ENCODE data around the gene GABRA6. TPM values are rescaled to one million over a fixed set of nuclear protein-coding genes. Genes with fewer than 3 reads are reported as not detected.
"Not testable (repeated sequence)": the region's sequence is repeated elsewhere in the genome, so short reads cannot be mapped to it uniquely, and the experiment has no call there.

Gene GABRA6
- polyA plus RNA-seq (2013): not detected

DNA sequence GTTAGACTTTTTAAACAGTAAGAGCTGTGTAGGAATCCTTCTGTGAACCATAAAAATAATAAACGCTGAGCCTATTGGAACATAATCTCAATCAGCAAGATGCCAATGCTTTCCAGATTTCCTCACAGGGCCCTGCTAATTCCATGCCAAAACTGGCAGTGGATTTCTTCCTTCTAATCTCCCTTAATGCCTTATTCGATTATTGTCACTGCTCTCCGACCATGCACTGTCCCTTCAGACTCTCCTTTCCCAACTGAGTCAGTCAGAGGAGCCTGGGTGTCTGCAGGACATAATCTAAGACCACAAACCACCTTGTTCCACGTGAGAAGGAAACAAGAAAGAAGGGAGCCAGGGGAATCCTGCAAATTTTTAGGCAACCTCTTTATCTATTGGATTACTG, at the start of gene GABRA6:
TSS of gene GABRA6 (plus strand) at position 261 of the 400 bp plus-strand sequence. CDS start 269 bp downstream, outside the sequence.
- Histone ChIP-seq H3K27ac (ENCODE audit: insufficient read depth in 1 of 2, low read depth in 1 of 2, low read length in 2 of 2, poor library complexity in 1 of 2, severe bottlenecking in 2 of 2) (no peak within 1 kb of the TSS), H3K4me3 (ENCODE audit: control insufficient read depth in 1 of 7, extremely low read depth in 1 of 7, insufficient read depth in 4 of 7, low read depth in 2 of 7, low read length in 6 of 7) (no peak within 1 kb of the TSS), H3K4me1 (ENCODE audit: control extremely low read depth in 1 of 4, control insufficient read depth in 4 of 4, insufficient read depth in 4 of 4, low read length in 3 of 4) (no peaks in the 10 kb centered on the region), H3K9me3 (ENCODE audit: control extremely low read depth in 1 of 5, control insufficient read depth in 4 of 5, insufficient read depth in 2 of 5, low read depth in 1 of 5, low read length in 4 of 5) (peaks cover 0 to 1% (median 0%) of the 10 kb centered on the region in 5 experiments), H3K27me3 (replicated peaks in 2 of 5; ENCODE audit: control insufficient read depth in 4 of 5, insufficient read depth in 5 of 5, low read length in 4 of 5) (no peaks in the 10 kb centered on the region), H3K36me3 (ENCODE audit: control insufficient read depth in 4 of 4, insufficient read depth in 4 of 4, low read length in 3 of 4) (no peaks in the 10 kb centered on the region)
- WGBS (ENCODE audit: insufficient coverage): 83% methylated on average over 4 of the region's 4 CpGs
- DNase-seq: no peak
- ChIA-PET CTCF (no interaction called here), POLR2A (no interaction called here)

DNA sequence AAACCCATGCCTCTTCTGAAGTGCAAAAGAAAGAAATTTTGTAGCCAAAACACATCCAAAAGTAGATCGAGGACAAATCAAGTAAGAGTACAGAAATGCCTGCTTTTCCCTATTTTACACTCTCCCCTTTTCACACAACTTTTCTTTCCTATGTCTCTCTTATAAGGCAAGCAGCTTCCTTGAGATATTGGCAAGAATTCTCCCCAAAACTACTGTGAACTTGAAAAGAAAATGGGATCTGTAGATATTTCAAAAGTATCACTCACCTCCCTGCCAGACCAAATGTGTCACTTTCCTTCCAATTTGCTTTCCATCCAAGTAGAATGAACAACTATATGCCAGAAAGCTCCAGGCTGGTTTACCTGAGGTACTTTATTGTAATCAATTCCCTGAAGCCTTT, 47.9 kb upstream of the GABRA6 start:
- DNase-seq: no peak
- Histone ChIP-seq H3K36me3 (ENCODE audit: control insufficient read depth in 4 of 4, insufficient read depth in 4 of 4, low read length in 3 of 4) (no peaks in the 10 kb centered on the region), H3K4me1 (ENCODE audit: control extremely low read depth in 1 of 4, control insufficient read depth in 4 of 4, insufficient read depth in 4 of 4, low read length in 3 of 4) (no peaks in the 10 kb centered on the region), H3K27me3 (replicated peaks in 2 of 5; ENCODE audit: control insufficient read depth in 4 of 5, insufficient read depth in 5 of 5, low read length in 4 of 5) (no peaks in the 10 kb centered on the region), H3K9me3 (ENCODE audit: control extremely low read depth in 1 of 5, control insufficient read depth in 4 of 5, insufficient read depth in 2 of 5, low read depth in 1 of 5, low read length in 4 of 5) (no peaks in the 10 kb centered on the region), H3K27ac (ENCODE audit: insufficient read depth in 1 of 2, low read depth in 1 of 2, low read length in 2 of 2, poor library complexity in 1 of 2, severe bottlenecking in 2 of 2) (no peak overlapping the region), H3K4me3 (ENCODE audit: control insufficient read depth in 1 of 7, extremely low read depth in 1 of 7, insufficient read depth in 4 of 7, low read depth in 2 of 7, low read length in 6 of 7) (no peak overlapping the region)
- CTCF ChIA-PET: no interaction called here
- POLR2A ChIA-PET: no interaction called here
- WGBS (ENCODE audit: insufficient coverage): 100% methylated on average over 1 of the region's 1 CpG

DNA sequence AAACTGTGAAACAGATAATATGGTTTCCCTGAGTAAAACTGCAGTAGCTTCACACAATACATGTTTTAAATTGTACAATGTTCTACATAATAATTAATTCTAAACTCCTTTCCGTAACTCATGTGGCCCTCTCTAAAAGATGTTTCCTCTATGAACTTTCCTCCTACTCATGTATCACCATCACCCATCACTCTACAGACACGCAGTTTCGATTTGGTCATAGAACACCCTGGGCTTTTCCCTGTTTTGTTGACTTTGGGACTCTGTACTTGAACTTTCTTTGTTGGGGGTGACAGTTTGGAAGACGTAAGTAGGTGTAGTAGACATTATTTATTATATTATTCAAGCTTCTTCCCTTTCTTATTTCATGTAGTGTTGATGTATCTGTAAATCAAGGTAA, 44.1 kb upstream of the GABRA6 start:
- CTCF ChIA-PET: no interaction called here
- H3K9me3 ChIP-seq (ENCODE audit: control extremely low read depth in 1 of 5, control insufficient read depth in 4 of 5, insufficient read depth in 2 of 5, low read depth in 1 of 5, low read length in 4 of 5): no peaks in the 10 kb centered on the region
- no peak for DNase-seq
- no peaks in the 10 kb centered on the region for H3K27me3 ChIP-seq (replicated peaks in 2 of 5; ENCODE audit: control insufficient read depth in 4 of 5, insufficient read depth in 5 of 5, low read length in 4 of 5)
- H3K27ac ChIP-seq (ENCODE audit: insufficient read depth in 1 of 2, low read depth in 1 of 2, low read length in 2 of 2, poor library complexity in 1 of 2, severe bottlenecking in 2 of 2): no peak overlapping the region
- no peak overlapping the region for H3K4me3 ChIP-seq (ENCODE audit: control insufficient read depth in 1 of 7, extremely low read depth in 1 of 7, insufficient read depth in 4 of 7, low read depth in 2 of 7, low read length in 6 of 7)
- no peaks in the 10 kb centered on the region for H3K4me1 ChIP-seq (ENCODE audit: control extremely low read depth in 1 of 4, control insufficient read depth in 4 of 4, insufficient read depth in 4 of 4, low read length in 3 of 4)
- no peaks in the 10 kb centered on the region for H3K36me3 ChIP-seq (ENCODE audit: control insufficient read depth in 4 of 4, insufficient read depth in 4 of 4, low read length in 3 of 4)
- 83% methylated on average over 1 of the region's 4 CpGs for whole genome bisulfite sequencing (ENCODE audit: insufficient coverage)
- POLR2A ChIA-PET: interaction anchor here (0.6 kb wide), 1 partner anchor 23 kb away, joined by 3 read pairs; no protein-coding TSS in a partner anchor

DNA sequence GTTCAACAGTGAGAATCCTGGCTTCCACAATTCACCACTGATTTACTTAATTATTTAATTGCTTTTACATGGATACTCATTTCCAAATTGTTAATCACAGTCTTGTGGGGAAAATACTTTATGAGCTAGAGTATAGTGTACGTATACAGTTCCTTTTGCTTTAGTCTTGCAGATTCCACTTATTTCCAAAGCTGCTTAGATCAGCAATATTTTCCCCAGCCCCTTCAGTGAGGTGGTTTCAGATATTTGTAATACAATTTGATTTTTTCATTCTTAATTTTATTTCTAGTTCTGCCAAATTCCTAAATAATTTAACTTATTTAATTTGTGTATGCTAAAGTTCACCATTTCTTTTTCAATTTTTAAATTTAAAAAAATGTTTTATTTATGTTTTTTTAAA, 40.3 kb upstream of the GABRA6 start:
- WGBS (ENCODE audit: insufficient coverage): no CpG with 5 or more reads among the region's 1 CpG
- DNase-seq: no peak

DNA sequence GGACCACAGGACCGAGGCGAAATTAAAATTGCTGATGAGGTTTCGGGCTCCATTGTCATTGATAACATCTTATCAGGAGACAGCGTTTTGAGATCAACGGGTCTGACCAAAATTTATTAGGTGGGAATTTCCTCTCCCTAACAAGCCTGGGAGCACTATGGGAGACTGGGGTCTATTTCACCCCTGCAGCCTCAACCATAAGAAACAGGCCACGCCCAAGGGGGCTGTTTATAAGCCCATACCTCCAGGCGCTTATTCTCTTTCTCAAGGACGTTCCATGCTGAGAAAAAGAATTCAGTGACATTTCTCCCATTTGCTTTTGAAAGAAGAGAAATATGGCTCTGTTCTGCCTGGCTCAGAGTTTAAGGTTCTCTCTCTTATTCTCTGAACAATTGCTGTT, 33.6 kb upstream of the GABRA6 start:
- H3K36me3 ChIP-seq (ENCODE audit: control insufficient read depth in 4 of 4, insufficient read depth in 4 of 4, low read length in 3 of 4); H3K27ac ChIP-seq (ENCODE audit: insufficient read depth in 1 of 2, low read depth in 1 of 2, low read length in 2 of 2, poor library complexity in 1 of 2, severe bottlenecking in 2 of 2); CTCF ChIA-PET; POLR2A ChIA-PET; H3K27me3 ChIP-seq (replicated peaks in 2 of 5; ENCODE audit: control insufficient read depth in 4 of 5, insufficient read depth in 5 of 5, low read length in 4 of 5); H3K9me3 ChIP-seq (ENCODE audit: control extremely low read depth in 1 of 5, control insufficient read depth in 4 of 5, insufficient read depth in 2 of 5, low read depth in 1 of 5, low read length in 4 of 5); H3K4me3 ChIP-seq (ENCODE audit: control insufficient read depth in 1 of 7, extremely low read depth in 1 of 7, insufficient read depth in 4 of 7, low read depth in 2 of 7, low read length in 6 of 7); DNase-seq; H3K4me1 ChIP-seq (ENCODE audit: control extremely low read depth in 1 of 4, control insufficient read depth in 4 of 4, insufficient read depth in 4 of 4, low read length in 3 of 4): not testable (repeated sequence)
- WGBS (ENCODE audit: insufficient coverage): 72% methylated on average over 8 of the region's 8 CpGs

More for the DNA sequence above, 40.3 kb upstream of the GABRA6 start:
- Histone ChIP-seq H3K9me3 (ENCODE audit: control extremely low read depth in 1 of 5, control insufficient read depth in 4 of 5, insufficient read depth in 2 of 5, low read depth in 1 of 5, low read length in 4 of 5) (no peaks in the 10 kb centered on the region), H3K4me1 (ENCODE audit: control extremely low read depth in 1 of 4, control insufficient read depth in 4 of 4, insufficient read depth in 4 of 4, low read length in 3 of 4) (no peaks in the 10 kb centered on the region), H3K4me3 (ENCODE audit: control insufficient read depth in 1 of 7, extremely low read depth in 1 of 7, insufficient read depth in 4 of 7, low read depth in 2 of 7, low read length in 6 of 7) (no peak overlapping the region), H3K27ac (ENCODE audit: insufficient read depth in 1 of 2, low read depth in 1 of 2, low read length in 2 of 2, poor library complexity in 1 of 2, severe bottlenecking in 2 of 2) (no peak overlapping the region), H3K27me3 (replicated peaks in 2 of 5; ENCODE audit: control insufficient read depth in 4 of 5, insufficient read depth in 5 of 5, low read length in 4 of 5) (no peaks in the 10 kb centered on the region), H3K36me3 (ENCODE audit: control insufficient read depth in 4 of 4, insufficient read depth in 4 of 4, low read length in 3 of 4) (no peaks in the 10 kb centered on the region)
- ChIA-PET CTCF (no interaction called here), POLR2A (no interaction called here)

DNA sequence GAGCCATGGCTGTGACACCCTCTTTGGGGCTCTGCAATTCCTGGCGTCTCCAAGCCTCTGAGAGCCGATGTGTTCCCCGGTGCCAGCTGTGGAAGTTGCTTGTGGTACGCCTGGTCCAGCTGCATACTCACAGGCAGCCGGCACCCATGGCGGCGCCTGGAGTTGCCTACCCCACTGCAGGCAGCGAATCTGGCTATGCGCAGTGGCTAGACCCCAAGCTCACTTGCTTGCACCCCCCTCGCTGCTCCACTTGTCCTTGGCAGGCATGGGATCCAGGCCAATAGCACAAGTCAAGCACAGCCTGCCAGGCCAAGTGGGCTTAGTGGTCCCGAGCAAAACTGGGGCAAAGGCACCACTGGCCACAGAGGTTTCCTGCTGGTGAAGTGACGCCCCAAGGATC, 24.7 kb upstream of the GABRA6 start:
- no peaks in the 10 kb centered on the region for H3K27me3 ChIP-seq (replicated peaks in 2 of 5; ENCODE audit: control insufficient read depth in 4 of 5, insufficient read depth in 5 of 5, low read length in 4 of 5)
- H3K4me3 ChIP-seq (ENCODE audit: control insufficient read depth in 1 of 7, extremely low read depth in 1 of 7, insufficient read depth in 4 of 7, low read depth in 2 of 7, low read length in 6 of 7): no peak overlapping the region
- DNase-seq: no peak
- H3K36me3 ChIP-seq (ENCODE audit: control insufficient read depth in 4 of 4, insufficient read depth in 4 of 4, low read length in 3 of 4): no peaks in the 10 kb centered on the region
- 95% methylated on average over 11 of the region's 12 CpGs for WGBS (ENCODE audit: insufficient coverage)
- POLR2A ChIA-PET: no interaction called here
- no peaks in the 10 kb centered on the region for H3K4me1 ChIP-seq (ENCODE audit: control extremely low read depth in 1 of 4, control insufficient read depth in 4 of 4, insufficient read depth in 4 of 4, low read length in 3 of 4)
- H3K27ac ChIP-seq (ENCODE audit: insufficient read depth in 1 of 2, low read depth in 1 of 2, low read length in 2 of 2, poor library complexity in 1 of 2, severe bottlenecking in 2 of 2): no peak overlapping the region
- CTCF ChIA-PET: no interaction called here
- no peaks in the 10 kb centered on the region for H3K9me3 ChIP-seq (ENCODE audit: control extremely low read depth in 1 of 5, control insufficient read depth in 4 of 5, insufficient read depth in 2 of 5, low read depth in 1 of 5, low read length in 4 of 5)

DNA sequence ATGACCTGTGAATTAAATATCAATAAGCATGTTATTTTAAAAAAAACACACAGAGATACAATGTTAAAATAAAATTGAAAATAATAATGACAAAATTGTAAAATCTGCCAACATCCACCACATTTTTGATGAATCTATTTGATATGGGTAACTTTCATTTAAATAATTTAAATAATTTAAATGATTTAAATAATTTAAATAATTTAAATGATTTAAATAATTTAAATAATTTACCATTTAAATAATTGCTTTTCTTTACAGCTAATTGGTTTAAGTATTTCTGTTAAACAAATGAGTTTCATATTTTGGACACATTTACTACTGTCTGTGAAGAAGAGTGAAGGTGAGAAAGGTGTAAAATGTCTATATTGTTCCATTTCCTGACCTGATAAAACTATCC, 22.1 kb upstream of the GABRA6 start:
- no peak overlapping the region for H3K4me3 ChIP-seq (ENCODE audit: control insufficient read depth in 1 of 7, extremely low read depth in 1 of 7, insufficient read depth in 4 of 7, low read depth in 2 of 7, low read length in 6 of 7)
- ChIA-PET POLR2A (no interaction called here), CTCF (no interaction called here)
- no peaks in the 10 kb centered on the region for H3K36me3 ChIP-seq (ENCODE audit: control insufficient read depth in 4 of 4, insufficient read depth in 4 of 4, low read length in 3 of 4)
- H3K4me1 ChIP-seq (ENCODE audit: control extremely low read depth in 1 of 4, control insufficient read depth in 4 of 4, insufficient read depth in 4 of 4, low read length in 3 of 4): no peaks in the 10 kb centered on the region
- DNase-seq: no peak
- no peaks in the 10 kb centered on the region for H3K27me3 ChIP-seq (replicated peaks in 2 of 5; ENCODE audit: control insufficient read depth in 4 of 5, insufficient read depth in 5 of 5, low read length in 4 of 5)
- H3K9me3 ChIP-seq (ENCODE audit: control extremely low read depth in 1 of 5, control insufficient read depth in 4 of 5, insufficient read depth in 2 of 5, low read depth in 1 of 5, low read length in 4 of 5): no peaks in the 10 kb centered on the region
- no peak overlapping the region for H3K27ac ChIP-seq (ENCODE audit: insufficient read depth in 1 of 2, low read depth in 1 of 2, low read length in 2 of 2, poor library complexity in 1 of 2, severe bottlenecking in 2 of 2)
